Activated CD4-positive, CD25-positive, alpha-beta regulatory T cell treated with anti-CD3 and anti-CD28 coated beads, Interleukin-2, amount 50 U/mL, for 16 hours (primary cell): Measurements from ENCODE around the gene PI4KA.

ENCODE experiments used
- DNase-seq: peaks from one replicate; pipeline ENCODE4 v3.0.0-alpha.2; 2020; ENCODE audit warnings: low read depth, low spot score

The PI4KA gene

GRCh38 chr22:20793748-20794649, 64.6 kb downstream of the PI4KA start:
- DNase-seq: no peak

- no peak for DNase-seq
Observed at GRCh38 chr22:20792966-20793728, 65.5 kb downstream of the PI4KA start.

GRCh38 chr22:20792221-20792965, 66.2 kb downstream of the PI4KA start:
- no peak for DNase-seq

GRCh38 chr22:20788627-20789344, 69.8 kb downstream of the PI4KA start:
- DNase-seq: no peak

GRCh38 chr22:20787746-20788626, 70.6 kb downstream of the PI4KA start:
- DNase-seq: no peak

- no peak for DNase-seq
Observed at GRCh38 chr22:20787223-20787622, 71.4 kb downstream of the PI4KA start.

GRCh38 chr22:20786536-20786979, 72.1 kb downstream of the PI4KA start:
- no peak for DNase-seq

- no peak for DNase-seq
Observed at GRCh38 chr22:20786048-20786447, 72.6 kb downstream of the PI4KA start.

GRCh38 chr22:20785415-20785814, 73.2 kb downstream of the PI4KA start:
- no peak for DNase-seq

- DNase-seq: peak; percentile 4
Observed at GRCh38 chr22:20783844-20784723, 74.5 kb downstream of the PI4KA start.

GRCh38 chr22:20783300-20783673, 75.3 kb downstream of the PI4KA start:
- DNase-seq: no peak

- DNase-seq: no peak
Observed at GRCh38 chr22:20782596-20783299, 75.9 kb downstream of the PI4KA start.

GRCh38 chr22:20782083-20782482, 76.5 kb downstream of the PI4KA start:
- no peak for DNase-seq

GRCh38 chr22:20781272-20781990, 77.2 kb downstream of the PI4KA start:
- peak; percentile 1 for DNase-seq

- DNase-seq: no peak
Observed at GRCh38 chr22:20779818-20780158, 78.8 kb downstream of the PI4KA start.

- DNase-seq: no peak
Observed at GRCh38 chr22:20779014-20779817, 79.4 kb downstream of the PI4KA start.

- DNase-seq: no peak
Observed at GRCh38 chr22:20777420-20778177, 81.0 kb downstream of the PI4KA start.
